GM18951 (cell line): ENCODE results near the gene MIAT.

ENCODE experiments used
- POLR2A ChIP-seq: IDR thresholded peaks from 4 replicates; pipeline ENCODE4 v1.6.1; 2011; ENCODE audit warnings: mild to moderate bottlenecking; ENCODE audit not compliant: insufficient read length, insufficient read depth; ENCODE audit errors: extremely low read depth
- in situ Hi-C: fragments of 300-500 bp; cut with MboI; formaldehyde crosslinking; loops from one replicate; pipeline ENCODE4 v1.12.0; 2022; ENCODE audit warnings: low sequenced_read_pairs, mixed read lengths, inconsistent platforms; ENCODE audit not compliant: unreplicated experiment

MIAT gene

GRCh38 chr22:26670459-26670858 is 13.1 kb downstream of the MIAT start:
- no peak for TF ChIP-seq POLR2A
- in situ Hi-C loops, result no loop called here

GRCh38 chr22:26671317-26672059 is 14.1 kb downstream of the MIAT start:
- in situ Hi-C loops, result no loop called here
- peak; percentile 67 for TF ChIP-seq POLR2A

DNA sequence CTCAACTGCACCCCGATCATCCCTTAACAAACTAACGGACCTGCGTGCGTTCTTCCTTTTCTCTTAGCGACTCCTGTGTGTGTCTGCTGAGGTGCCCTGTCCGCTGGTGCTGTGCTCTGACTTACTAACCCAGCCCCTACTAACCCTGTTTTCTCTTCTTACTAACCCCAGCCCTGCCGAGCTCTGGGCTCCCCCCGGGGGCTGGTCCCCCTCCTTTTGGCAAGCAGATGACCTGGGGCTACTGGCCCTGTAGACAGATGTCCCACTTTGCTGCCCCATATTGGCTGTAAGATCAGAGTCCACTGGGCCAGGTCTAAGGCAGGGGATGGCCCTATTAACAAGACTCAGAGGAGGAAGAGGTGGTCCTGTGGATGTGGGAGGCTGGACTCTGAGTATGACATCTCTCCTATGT is 14.7 kb downstream of the MIAT start:
- TF ChIP-seq POLR2A, result no peak
- in situ Hi-C loops, result no loop called here

GRCh38 chr22:26672590-26673468 is 15.4 kb downstream of the MIAT start:
- TF ChIP-seq POLR2A, result peak; percentile 79
- in situ Hi-C loops, result no loop called here

GRCh38 chr22:26673486-26673885 is 16.1 kb downstream of the MIAT start:
- in situ Hi-C loops, result no loop called here
- TF ChIP-seq POLR2A, result no peak

GRCh38 chr22:26674211-26675190 is 17.1 kb downstream of the MIAT start:
- in situ Hi-C loops, result no loop called here
- TF ChIP-seq POLR2A, result peak; percentile 41

- in situ Hi-C loops, result no loop called here
Observed at GRCh38 chr22:26675687-26676268, 18.4 kb downstream of the MIAT start.

GRCh38 chr22:26677217-26677616 is 19.8 kb downstream of the MIAT start:
- no peak for TF ChIP-seq POLR2A
- in situ Hi-C loops, result no loop called here

More at GRCh38 chr22:26675687-26676268, 18.4 kb downstream of the MIAT start:
- TF ChIP-seq POLR2A, result no peak

GRCh38 chr22:26679003-26679629 is 21.7 kb downstream of the MIAT start:
- in situ Hi-C loops, result no loop called here
- no peak for TF ChIP-seq POLR2A

- TF ChIP-seq POLR2A, result no peak
- in situ Hi-C loops, result no loop called here
Observed at GRCh38 chr22:26680485-26680884, 23.1 kb downstream of the MIAT start.

- no peak for TF ChIP-seq POLR2A
- in situ Hi-C loops, result no loop called here
Observed at GRCh38 chr22:26681395-26681821, 24.0 kb downstream of the MIAT start.

DNA sequence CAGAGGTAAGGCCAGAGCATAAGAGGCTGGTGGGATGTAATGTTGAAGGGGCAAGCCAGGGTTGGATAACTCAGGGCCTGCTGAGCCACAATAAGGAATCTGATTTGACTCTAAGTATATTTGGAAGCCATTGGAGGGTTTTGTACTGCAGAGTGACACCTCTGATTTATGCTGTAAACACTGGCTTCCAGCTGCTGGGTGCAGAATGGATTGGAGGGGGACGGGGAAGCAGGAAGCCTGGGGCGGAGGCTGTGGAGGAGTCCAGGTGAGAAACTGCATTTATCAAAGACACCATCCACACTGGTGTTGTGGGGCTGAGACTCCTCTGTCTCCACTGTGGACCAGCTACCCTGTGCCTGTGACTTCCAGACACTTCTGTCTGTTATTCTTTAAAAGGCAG is 26.8 kb downstream of the MIAT start:
- in situ Hi-C loops, result no loop called here
- TF ChIP-seq POLR2A, result no peak
